Heart left ventricle (tissue), 13 donors: ENCODE results near the gene NINJ2.

Experiments
- CTCF ChIP-seq, 12 donors: fragments of 200-600 bp; sonication (generic) in 4 of 12; IDR thresholded peaks; one replicate each; pipeline versions ENCODE4 v1.5.0 to v1.8.0; 2018 to 2022; ENCODE audit warnings: antibody characterized with exemption in 12 of 12, mild to moderate bottlenecking in 5 of 12
- POLR2A ChIP-seq, 2 donors: fragments of 450-650 bp; IDR thresholded peaks; one replicate each; pipeline ENCODE4 v1.6.1; 2017; ENCODE audit warnings: antibody characterized with exemption in 2 of 2, mild to moderate bottlenecking in 2 of 2, moderate library complexity in 2 of 2
- donor health status: ischemic (EF 13 %, LVEDD 7.1; RV severe dilation, severe dysfunction).
- donor health status: DM: no; HTN: yes; CAD: no.
- donor health status: DM: no; HTN: no; CAD: no.
- donor health status: ischemic (EF 25% LVEDD 6.9; RV normal size, moderate dysfunction).
- donor health status: ischemic (EF 25% LVEDD 5.7; RV mildly dilated, moderate dysfunction).
- donor health status: ischemic (EF 35%, LVEDD 5.7; RV mildly dilated, moderate dysfunction).
- donor health status: nonischemic (EF 11% LVEDD 7.7; RV severe dilation, severe dysfunction).
- donor health status: DM: yes; HTN: yes; CAD: no.
- donor health status: PGD.
- donor health status: ischemic (EF 29% LVEDD 5.4; RV normal size, mild dysfunction).
- donor health status: nonischemic (EF 23%, LVEDD 6.1; RV moderate dilation, normal function).

DNA sequence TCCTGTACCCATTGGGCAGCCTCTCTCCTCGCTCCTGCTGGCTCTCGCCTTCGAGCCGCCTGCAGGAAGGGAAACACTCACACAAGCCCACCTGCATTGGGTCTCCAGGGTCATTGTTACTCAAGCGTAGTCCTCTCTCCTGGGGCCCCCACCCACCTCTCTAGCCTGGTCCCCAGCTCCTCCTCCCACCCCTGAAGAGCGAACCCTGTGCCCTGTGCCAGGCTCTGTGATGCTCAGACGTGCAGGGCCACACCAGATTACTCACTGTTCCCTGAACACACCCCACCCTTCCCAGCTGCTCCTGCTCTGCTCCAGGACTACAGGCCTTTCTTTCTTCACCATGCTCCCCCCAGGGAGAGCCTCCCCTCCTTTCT, 88.1 kb downstream of the NINJ2 start:
- TF ChIP-seq POLR2A (IDR thresholded peaks at IDR 0.05) (no peak), CTCF (IDR thresholded peaks at IDR 0.05) (no peak)
